K562 (cell line): ENCODE results near the gene OLFML3. TPM values are rescaled to one million over a fixed set of nuclear protein-coding genes. Genes with fewer than 3 reads are reported as not detected.

ENCODE experiments used
- ATAC-seq: fragments of 200-7000 bp; cut with Tn5 transposase; 3 replicates; pipeline ENCODE4 v1.9.1; 2020; ENCODE audit warnings: moderate library complexity
- BruUV-seq: library from RNA; stranded (reverse); fragments of 400-500 nt; replicated peaks from 2 replicates; lab custom pipeline; 2021; lab: Mats Ljungman, UMichigan
- CTCF ChIA-PET: fragments of 300-600 bp; formaldehyde crosslinking; extraction: SDS; loops from one replicate; lab custom pipeline; 2021; ENCODE audit warnings: low intra/inter-chr PET ratio; lab: Yijun Ruan, JAX
- POLR2A ChIA-PET: fragments of 300-600, 350-650 bp; sonication (Branson Sonifier 250); formaldehyde crosslinking; extraction: SDS; loops from one replicate; lab custom pipeline; 2021; ENCODE audit warnings: antibody characterized with exemption, inconsistent platforms; lab: Yijun Ruan, JAX
- DNase-seq, 4 experiments: peaks; one replicate each; pipeline versions ENCODE4 v3.0.0 to v3.0.0-alpha.2; 2011 to 2018; ENCODE audit warnings: low spot score in 3 of 4, mixed read lengths in 3 of 4; ENCODE audit errors: extremely low read depth in 1 of 4
- FAIRE-seq: peaks from 2 replicates; lab custom pipeline; 2011; peaks lifted over from hg19 to GRCh38; lab: Jason Lieb, UNC
- H2AFZ ChIP-seq: 2 replicates; pipeline ENCODE4 v1.6.0; 2011; ENCODE audit warnings: low read depth, low read length, control low read depth, inconsistent platforms
- H3K27ac ChIP-seq: fragments of 200-600 bp; 3 replicates; pipeline ENCODE4 v1.8.0; 2011; ENCODE audit warnings: low read depth, mild to moderate bottlenecking, control low read depth, inconsistent platforms, low read length, moderate library complexity, mixed read lengths; ENCODE audit errors: extremely low read depth
- H3K27me3 ChIP-seq, 2 experiments: fragments of 300-600 bp in 1 of 2; 2 replicates in 1 of 2; 3 replicates in 1 of 2; pipeline versions ENCODE4 v1.6.0 to v1.8.0; 2011; ENCODE audit warnings: inconsistent platforms in 2 of 2, low read length in 2 of 2, mild to moderate bottlenecking in 1 of 2, mixed read lengths in 1 of 2, moderate library complexity in 1 of 2; ENCODE audit not compliant: control insufficient read depth in 2 of 2, insufficient read depth in 2 of 2
- H3K36me3 ChIP-seq: fragments of 300-600 bp; 3 replicates; pipeline ENCODE4 v1.8.0; 2011; ENCODE audit warnings: mild to moderate bottlenecking, low read length, inconsistent platforms; ENCODE audit not compliant: control insufficient read depth, insufficient read depth
- H3K4me1 ChIP-seq, 2 experiments: fragments of 200-600 bp in 1 of 2; replicated peaks in 1 of 2; 2 replicates in 1 of 2; 3 replicates in 1 of 2; pipeline versions ENCODE4 v1.5.1 to v1.8.0; 2011; ENCODE audit warnings: inconsistent platforms in 2 of 2, low read length in 2 of 2, mild to moderate bottlenecking in 1 of 2, mixed read lengths in 1 of 2, moderate library complexity in 1 of 2; ENCODE audit not compliant: control insufficient read depth in 2 of 2, insufficient read depth in 2 of 2
- H3K4me2 ChIP-seq: 2 replicates; pipeline ENCODE4 v1.6.1; 2011; ENCODE audit warnings: low read length, control low read depth, inconsistent platforms, mixed read lengths; ENCODE audit not compliant: insufficient read depth
- H3K4me3 ChIP-seq: fragments of 200-600 bp; sonication (generic), shearing (Covaris generic); 2 replicates; pipeline ENCODE4 v1.5.1; 2016; ENCODE audit warnings: control low read depth, inconsistent platforms
- H3K79me2 ChIP-seq: fragments of 200-600 bp; 3 replicates; pipeline ENCODE4 v1.8.0; 2011; ENCODE audit warnings: low read length, inconsistent platforms; ENCODE audit not compliant: control insufficient read depth, insufficient read depth
- H3K9ac ChIP-seq, 2 experiments: 2 replicates each; pipeline versions ENCODE4 v1.6.0 to v1.6.1; 2011; ENCODE audit warnings: low read depth in 2 of 2, low read length in 2 of 2, control low read depth in 1 of 2, inconsistent platforms in 1 of 2, mild to moderate bottlenecking in 1 of 2, mixed read lengths in 1 of 2; ENCODE audit not compliant: insufficient read depth in 1 of 2
- H3K9me1 ChIP-seq: one replicate; pipeline ENCODE4 v1.6.0; 2011; ENCODE audit warnings: inconsistent platforms, mild to moderate bottlenecking, low read length, moderate library complexity; ENCODE audit not compliant: control insufficient read depth, insufficient read depth
- H3K9me3 ChIP-seq: replicated peaks from 2 replicates; pipeline ENCODE4 v1.5.1; 2011; ENCODE audit warnings: low read depth, low read length, inconsistent platforms; ENCODE audit not compliant: control insufficient read depth, insufficient read depth
- H4K20me1 ChIP-seq: replicated peaks from 2 replicates; pipeline ENCODE4 v1.6.1; 2011; ENCODE audit warnings: low read length, inconsistent platforms, mixed read lengths; ENCODE audit not compliant: control insufficient read depth, insufficient read depth
- BCOR ChIP-seq: fragments of 450-650 bp; IDR thresholded peaks from 2 replicates; pipeline ENCODE4 v1.6.1; 2016
- HCFC1 ChIP-seq: IDR thresholded peaks from 2 replicates; pipeline ENCODE4 v1.6.1; 2012; ENCODE audit warnings: low read depth, low read length, improper control_type of control experiment
- HDAC1 ChIP-seq, 2 experiments: fragments of 450-650 bp; IDR thresholded peaks; 2 replicates each; pipeline ENCODE4 v1.6.1; 2016 to 2017; ENCODE audit warnings: inconsistent platforms in 1 of 2, mild to moderate bottlenecking in 1 of 2, moderate library complexity in 1 of 2
- HDAC2 ChIP-seq: fragments of 450-650 bp; IDR thresholded peaks from 2 replicates; pipeline ENCODE4 v1.6.1; 2016; ENCODE audit warnings: mild to moderate bottlenecking
- HMG20B ChIP-seq: fragments of 250-450 bp; sonication (Bioruptor Pico); IDR thresholded peaks from 2 replicates; pipeline ENCODE4 v1.5.0; 2021; ENCODE audit warnings: mild to moderate bottlenecking
- RBM15 ChIP-seq: fragments of 200-400 bp; formaldehyde crosslinking; IDR thresholded peaks from 2 replicates; pipeline ENCODE4 v1.6.1; 2018; ENCODE audit warnings: mild to moderate bottlenecking, low read length, moderate library complexity; ENCODE audit not compliant: insufficient read depth
- RBM25 ChIP-seq: fragments of 200-400 bp; formaldehyde crosslinking; IDR thresholded peaks from 2 replicates; pipeline ENCODE4 v1.6.1; 2018; ENCODE audit warnings: low read length, low read depth, moderate library complexity; ENCODE audit not compliant: severe bottlenecking
- SP1 ChIP-seq: sonication (generic); formaldehyde crosslinking; IDR thresholded peaks from 2 replicates; pipeline ENCODE4 v1.8.1; 2022; ENCODE audit warnings: mild to moderate bottlenecking, missing genetic modification reagents
- ZBTB11 ChIP-seq, 3 experiments: fragments of 200-800 bp in 1 of 3; fragments of 250-450 bp in 1 of 3; fragments of 450-650 bp in 1 of 3; sonication (Bioruptor Pico) in 1 of 3; sonication (Bioruptor generic) in 1 of 3; formaldehyde crosslinking in 1 of 3; IDR thresholded peaks; 2 replicates each; pipeline versions ENCODE4 v1.6.1 to v1.8.0; 2016 to 2022; ENCODE audit warnings: mild to moderate bottlenecking in 2 of 3, missing genetic modification characterization in 2 of 3, missing compliant biosample characterization in 1 of 3, moderate library complexity in 1 of 3
- ZNF146 ChIP-seq: IDR thresholded peaks from one replicate; pipeline ENCODE4 v1.6.1; 2018; ENCODE audit warnings: missing compliant biosample characterization; ENCODE audit not compliant: unreplicated experiment
- WGBS: fragments of 100-300 bp; shearing (Covaris generic); methylation state at CpG from one replicate; pipeline ENCODE4 v1.1.6; 2016; ENCODE audit warnings: low coverage, mixed read lengths; ENCODE audit not compliant: insufficient coverage; ENCODE audit errors: missing lambda C conversion rate; 5-methylcytosine and 5-hydroxymethylcytosine counted together
- in situ Hi-C: fragments of 300-500 bp; cut with MboI; formaldehyde crosslinking; loops from 4 replicates; pipeline ENCODE4 v1.15.0; 2018; ENCODE audit warnings: inconsistent platforms, mixed read lengths
- intact Hi-C: fragments of 100-400 bp; cut with micrococcal nuclease; formaldehyde crosslinking; loops from 2 replicates; pipeline ENCODE4 v1.14.2; 2022
- polyA plus RNA-seq, 8 experiments: library from polyadenylated mRNA; depleted of rRNA in 4 of 8; stranded (reverse) in 5 of 8; unstranded in 3 of 8; fragments of >200 nt; fragmentation: Nextera tagmentation in 2 of 8; fragmentation: Illumina TruSeq in 1 of 8; extraction: Ambion mirVana in 2 of 8; extraction: Trizol in 1 of 8; gene quantifications; 2 replicates each; pipeline versions ENCODE4 v1.2.1 to v1.2.3, GENCODE V29; 2011 to 2014; ENCODE audit warnings: inconsistent platforms in 1 of 8, missing spikeins in 1 of 8
- total RNA-seq, 7 experiments: library from RNA; depleted of rRNA in 6 of 7; stranded (reverse); fragments of >200 nt in 6 of 7; fragmentation: Illumina TruSeq in 2 of 7; extraction: Trizol in 2 of 7; gene quantifications; 2 replicates each; pipeline versions ENCODE4 v1.2.1 to v1.2.3, GENCODE V29; 2011 to 2021; ENCODE audit warnings: low replicate concordance in 1 of 7
- TF ChIP-seq, protein P1 (sequence below): sonication (generic); formaldehyde crosslinking; IDR thresholded peaks from 2 replicates; pipeline ENCODE4 v1.8.1; 2022; ENCODE audit warnings: missing genetic modification reagents
- TF ChIP-seq, protein P2 (sequence below): sonication (generic); formaldehyde crosslinking; IDR thresholded peaks from 2 replicates; pipeline ENCODE4 v1.8.1; 2023; ENCODE audit warnings: mild to moderate bottlenecking, missing genetic modification reagents

Gene OLFML3
- total and polyA plus RNA-seq, 9 of the 15 experiments (the other 6 are each of a cell fraction or from before 2014, with no cell fraction given): 0.07 to 0.13 (median 0.07) TPM; not detected in 6

DNA sequence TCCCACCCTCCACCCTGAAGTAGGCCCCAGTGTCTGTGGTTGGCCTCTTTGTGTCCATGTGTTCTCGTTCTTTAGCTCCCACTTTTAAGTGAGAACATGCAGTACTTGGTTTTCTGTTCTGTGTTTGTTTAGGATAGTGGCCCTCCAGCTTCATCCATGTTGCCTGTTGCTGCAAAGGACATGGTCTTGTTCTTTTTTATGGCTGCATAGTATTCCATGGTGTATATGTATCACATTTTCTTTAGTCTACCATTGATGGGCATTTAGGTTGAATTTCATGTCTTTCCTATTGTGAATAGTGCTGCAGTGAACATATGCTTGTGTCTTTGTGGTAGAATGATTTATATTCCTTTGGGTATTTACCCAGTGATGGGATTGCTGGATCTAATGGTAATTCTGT lies 44.1 kb upstream of the OLFML3 start (continued):
- TF ChIP-seq HDAC2 (0 out of 2 replicates have a peak, but pooled peaks have one; percentile 45), ZBTB11 (CRISPR knock-in tag; IDR thresholded peaks at IDR 0.05) (peak in 1 of 3 experiments; percentile 59; a peak in 2 of 6 replicates), HCFC1 (no peak), BCOR (peak; percentile 88), RBM25 (peak; percentile 64), ZNF146 (peak; percentile 99), HDAC1 (IDR thresholded peaks at IDR 0.05) (no peak)
- TF ChIP-seq, all 486 proteins: peak for 6

DNA sequence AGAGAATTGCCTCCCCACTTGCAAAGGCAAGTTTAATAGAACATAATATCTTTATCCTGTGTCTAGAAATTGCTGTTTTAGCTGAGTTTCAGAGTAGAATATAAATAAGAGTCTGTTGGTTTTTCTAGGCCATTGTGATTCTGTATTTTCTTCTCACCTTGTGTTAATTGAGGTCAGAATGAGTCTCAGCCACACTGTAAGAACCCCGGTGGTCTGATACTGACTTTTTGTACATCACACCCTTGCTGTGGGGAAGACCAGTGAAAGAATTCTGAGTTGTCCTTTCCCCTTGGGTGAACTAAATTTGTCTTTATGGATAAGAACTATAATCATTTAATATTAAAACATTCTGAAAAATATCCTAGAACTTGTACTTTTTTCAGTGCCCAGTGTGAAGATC lies 43.3 kb upstream of the OLFML3 start:
- no peaks in the 10 kb centered on the region for H3K9me1 ChIP-seq
- WGBS: 76% methylated on average over 1 of the region's 1 CpG
- POLR2A ChIA-PET: interaction anchor here (1.5 kb wide), 1 partner anchor 11 kb away, joined by 4 read pairs; no protein-coding TSS in a partner anchor
- no peak overlapping the region for H3K9ac ChIP-seq
- intact Hi-C loops: loop anchor here (10.0 kb wide), 1 partner anchor 181 kb away; the partner anchor contains the start of gene PHTF1
- in situ Hi-C loops: no loop called here
- no peak overlapping the region for H3K27ac ChIP-seq
- H3K4me2 ChIP-seq: no peak overlapping the region
- H2AFZ ChIP-seq: no peak overlapping the region
- CTCF ChIA-PET: no interaction called here
- H3K4me3 ChIP-seq: no peak overlapping the region
- no peaks in the 10 kb centered on the region for H3K27me3 ChIP-seq
- H3K9me3 ChIP-seq: no peaks in the 10 kb centered on the region
- H4K20me1 ChIP-seq: peaks cover 16% of the 10 kb centered on the region; the same call in 1 of the 2 replicates
- DNase-seq (no peak), FAIRE-seq (no peak)
- peaks cover 20 to 38% of the 10 kb centered on the region in 2 experiments for H3K4me1 ChIP-seq
- TF ChIP-seq HMG20B (CRISPR knock-in tag) (no peak), RBM15 (no peak), SP1 (CRISPR knock-in tag) (no peak)
- TF ChIP-seq, protein P1, sequence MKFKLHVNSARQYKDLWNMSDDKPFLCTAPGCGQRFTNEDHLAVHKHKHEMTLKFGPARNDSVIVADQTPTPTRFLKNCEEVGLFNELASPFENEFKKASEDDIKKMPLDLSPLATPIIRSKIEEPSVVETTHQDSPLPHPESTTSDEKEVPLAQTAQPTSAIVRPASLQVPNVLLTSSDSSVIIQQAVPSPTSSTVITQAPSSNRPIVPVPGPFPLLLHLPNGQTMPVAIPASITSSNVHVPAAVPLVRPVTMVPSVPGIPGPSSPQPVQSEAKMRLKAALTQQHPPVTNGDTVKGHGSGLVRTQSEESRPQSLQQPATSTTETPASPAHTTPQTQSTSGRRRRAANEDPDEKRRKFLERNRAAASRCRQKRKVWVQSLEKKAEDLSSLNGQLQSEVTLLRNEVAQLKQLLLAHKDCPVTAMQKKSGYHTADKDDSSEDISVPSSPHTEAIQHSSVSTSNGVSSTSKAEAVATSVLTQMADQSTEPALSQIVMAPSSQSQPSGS (CRISPR knock-in tag): no peak
- TF ChIP-seq, protein P2, sequence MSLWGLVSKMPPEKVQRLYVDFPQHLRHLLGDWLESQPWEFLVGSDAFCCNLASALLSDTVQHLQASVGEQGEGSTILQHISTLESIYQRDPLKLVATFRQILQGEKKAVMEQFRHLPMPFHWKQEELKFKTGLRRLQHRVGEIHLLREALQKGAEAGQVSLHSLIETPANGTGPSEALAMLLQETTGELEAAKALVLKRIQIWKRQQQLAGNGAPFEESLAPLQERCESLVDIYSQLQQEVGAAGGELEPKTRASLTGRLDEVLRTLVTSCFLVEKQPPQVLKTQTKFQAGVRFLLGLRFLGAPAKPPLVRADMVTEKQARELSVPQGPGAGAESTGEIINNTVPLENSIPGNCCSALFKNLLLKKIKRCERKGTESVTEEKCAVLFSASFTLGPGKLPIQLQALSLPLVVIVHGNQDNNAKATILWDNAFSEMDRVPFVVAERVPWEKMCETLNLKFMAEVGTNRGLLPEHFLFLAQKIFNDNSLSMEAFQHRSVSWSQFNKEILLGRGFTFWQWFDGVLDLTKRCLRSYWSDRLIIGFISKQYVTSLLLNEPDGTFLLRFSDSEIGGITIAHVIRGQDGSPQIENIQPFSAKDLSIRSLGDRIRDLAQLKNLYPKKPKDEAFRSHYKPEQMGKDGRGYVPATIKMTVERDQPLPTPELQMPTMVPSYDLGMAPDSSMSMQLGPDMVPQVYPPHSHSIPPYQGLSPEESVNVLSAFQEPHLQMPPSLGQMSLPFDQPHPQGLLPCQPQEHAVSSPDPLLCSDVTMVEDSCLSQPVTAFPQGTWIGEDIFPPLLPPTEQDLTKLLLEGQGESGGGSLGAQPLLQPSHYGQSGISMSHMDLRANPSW (CRISPR knock-in tag): no peak
- TF ChIP-seq, all 486 proteins: peak for 0
- no peak for ATAC-seq
- no TSS peak for BruUV-seq
- peaks cover 47% of the 10 kb centered on the region for H3K36me3 ChIP-seq
- peaks cover 100% of the 10 kb centered on the region for H3K79me2 ChIP-seq
